ENCODE results near the gene SPC24.

The SPC24 gene

GRCh38 chr19:11200931-11201330 is 45.3 kb upstream of the SPC24 start:
- no peak overlapping the region for H3K4me2 ChIP-seq (ENCODE audit: low read length)
- peaks cover 17% of the 10 kb centered on the region for H3K36me3 ChIP-seq (ENCODE audit: control insufficient read depth, low read length)
- no peak overlapping the region for H3K27ac ChIP-seq (ENCODE audit: low read depth, low read length)
- no peak overlapping the region for H3K4me3 ChIP-seq (ENCODE audit: low read length)
- H3K79me2 ChIP-seq (ENCODE audit: control insufficient read depth, low read length), result peaks cover 14% of the 10 kb centered on the region
- no peaks in the 10 kb centered on the region for H3K9me2 ChIP-seq (replicated peaks; ENCODE audit: control insufficient read depth, low read length)
- H4K20me1 ChIP-seq (ENCODE audit: control insufficient read depth, insufficient read depth, low read depth, low read length), result no peaks in the 10 kb centered on the region
- TF ChIP-seq EZH2phosphoT487 (IDR thresholded peaks at IDR 0.05; ENCODE audit: borderline replicate concordance, low read length), result no peak
- no peak for TF ChIP-seq CTCF (IDR thresholded peaks at IDR 0.05; ENCODE audit: low read depth, low read length, poor library complexity, severe bottlenecking)
- H3K27me3 ChIP-seq (ENCODE audit: control insufficient read depth, low read length), result no peaks in the 10 kb centered on the region
- H3K9me3 ChIP-seq (ENCODE audit: control insufficient read depth, insufficient read depth, low read length), result no peaks in the 10 kb centered on the region
- H3F3A ChIP-seq (ENCODE audit: control insufficient read depth, insufficient read depth), result peaks cover 9% of the 10 kb centered on the region; the same call in 1 of the 2 replicates
- peaks cover 31% of the 10 kb centered on the region for H3K4me1 ChIP-seq (ENCODE audit: control insufficient read depth, low read length)

- Histone ChIP-seq H3K4me1 (ENCODE audit: control insufficient read depth, low read length) (peaks cover 36% of the 10 kb centered on the region), H3K9me2 (replicated peaks; ENCODE audit: control insufficient read depth, low read length) (no peaks in the 10 kb centered on the region), H3K4me3 (ENCODE audit: low read length) (no peak overlapping the region), H3F3A (ENCODE audit: control insufficient read depth, insufficient read depth) (peaks cover 15% of the 10 kb centered on the region), H3K27ac (ENCODE audit: low read depth, low read length) (no peak overlapping the region), H3K36me3 (ENCODE audit: control insufficient read depth, low read length) (peaks cover 23% of the 10 kb centered on the region), H3K79me2 (ENCODE audit: control insufficient read depth, low read length) (peaks cover 22% of the 10 kb centered on the region), H4K20me1 (ENCODE audit: control insufficient read depth, insufficient read depth, low read depth, low read length) (no peaks in the 10 kb centered on the region), H3K4me2 (ENCODE audit: low read length) (no peak overlapping the region), H3K27me3 (ENCODE audit: control insufficient read depth, low read length) (no peaks in the 10 kb centered on the region), H3K9me3 (ENCODE audit: control insufficient read depth, insufficient read depth, low read length) (no peaks in the 10 kb centered on the region)
- no peak for TF ChIP-seq CTCF (IDR thresholded peaks at IDR 0.05; ENCODE audit: low read depth, low read length, poor library complexity, severe bottlenecking)
- TF ChIP-seq EZH2phosphoT487 (IDR thresholded peaks at IDR 0.05; ENCODE audit: borderline replicate concordance, low read length), result no peak
Observed at GRCh38 chr19:11200015-11200574, 44.5 kb upstream of the SPC24 start.

GRCh38 chr19:11199517-11199916 is 43.9 kb upstream of the SPC24 start:
- H3K27ac ChIP-seq (ENCODE audit: low read depth, low read length), result no peak overlapping the region
- no peaks in the 10 kb centered on the region for H3K9me3 ChIP-seq (ENCODE audit: control insufficient read depth, insufficient read depth, low read length)
- H3K79me2 ChIP-seq (ENCODE audit: control insufficient read depth, low read length), result peaks cover 26% of the 10 kb centered on the region
- no peaks in the 10 kb centered on the region for H3K9me2 ChIP-seq (replicated peaks; ENCODE audit: control insufficient read depth, low read length)
- H4K20me1 ChIP-seq (ENCODE audit: control insufficient read depth, insufficient read depth, low read depth, low read length), result no peaks in the 10 kb centered on the region
- H3K27me3 ChIP-seq (ENCODE audit: control insufficient read depth, low read length), result no peaks in the 10 kb centered on the region
- H3K4me3 ChIP-seq (ENCODE audit: low read length), result no peak overlapping the region
- H3K36me3 ChIP-seq (ENCODE audit: control insufficient read depth, low read length), result peaks cover 27% of the 10 kb centered on the region
- H3K4me1 ChIP-seq (ENCODE audit: control insufficient read depth, low read length), result peaks cover 42% of the 10 kb centered on the region
- no peak overlapping the region for H3K4me2 ChIP-seq (ENCODE audit: low read length)
- TF ChIP-seq CTCF (IDR thresholded peaks at IDR 0.05; ENCODE audit: low read depth, low read length, poor library complexity, severe bottlenecking) (no peak), EZH2phosphoT487 (IDR thresholded peaks at IDR 0.05; ENCODE audit: borderline replicate concordance, low read length) (no peak)
- H3F3A ChIP-seq (ENCODE audit: control insufficient read depth, insufficient read depth), result peaks cover 15% of the 10 kb centered on the region
